IMR-90 (cell line): ENCODE data around the gene CALR3. TPM values are rescaled to one million over a fixed set of nuclear protein-coding genes. Genes with fewer than 3 reads are reported as not detected.

Experiments
- FOS ChIP-seq: fragments of 150-350 bp; IDR thresholded peaks from 2 replicates; pipeline ENCODE4 v1.6.1; 2016; ENCODE audit warnings: low read depth, low read length
- MAFK ChIP-seq: IDR thresholded peaks from 2 replicates; pipeline ENCODE4 v1.6.1; 2012; ENCODE audit warnings: low read depth, low read length, improper control_type of control experiment
- MAZ ChIP-seq: IDR thresholded peaks from 2 replicates; pipeline ENCODE4 v1.6.1; 2012; ENCODE audit warnings: low read depth, mild to moderate bottlenecking, low read length, improper control_type of control experiment, moderate library complexity, borderline replicate concordance
- NFE2L2 ChIP-seq: fragments of 150-350 bp; IDR thresholded peaks from 2 replicates; pipeline ENCODE4 v1.6.1; 2016; ENCODE audit warnings: low read depth, mild to moderate bottlenecking, low read length
- POLR2A ChIP-seq: IDR thresholded peaks from 2 replicates; pipeline ENCODE4 v1.6.1; 2012; ENCODE audit warnings: mild to moderate bottlenecking, low read depth, low read length
- RCOR1 ChIP-seq: IDR thresholded peaks from 2 replicates; pipeline ENCODE4 v1.6.1; 2012; ENCODE audit warnings: mild to moderate bottlenecking, low read length, improper control_type of control experiment; ENCODE audit not compliant: insufficient replicate concordance
- RFX5 ChIP-seq: IDR thresholded peaks from 2 replicates; pipeline ENCODE4 v1.8.0; 2012; ENCODE audit warnings: low read depth, mild to moderate bottlenecking, low read length, moderate library complexity
- USF2 ChIP-seq: fragments of 150-350 bp; IDR thresholded peaks from 2 replicates; pipeline ENCODE4 v1.6.1; 2017; ENCODE audit warnings: mild to moderate bottlenecking, antibody characterized with exemption, low read length, low read depth
- polyA plus RNA-seq, 3 experiments: library from polyadenylated mRNA; depleted of rRNA; stranded (reverse); fragments of >200 nt; gene quantifications; 2 replicates each; pipeline ENCODE4 v1.2.3, GENCODE V29; 2012; ENCODE audit warnings: low replicate concordance in 1 of 3
- total RNA-seq: library from RNA; depleted of rRNA; stranded (reverse); fragments of >200 nt; gene quantifications from 2 replicates; pipeline ENCODE4 v1.2.3, GENCODE V29; 2012

The CALR3 gene
- total and polyA plus RNA-seq, 2 of the 4 experiments (the other 2 are of a cell fraction): not detected

- TF ChIP-seq USF2: no peak
- TF ChIP-seq NFE2L2: no peak
- no peak for TF ChIP-seq RCOR1
- no peak for TF ChIP-seq MAZ
- no peak for TF ChIP-seq POLR2A
- no peak for TF ChIP-seq MAFK
- TF ChIP-seq RFX5: no peak
- TF ChIP-seq FOS: no peak
These were observed 38.0 kb downstream of the CALR3 start (continued) for GRCh38 chr19:16457954-16458331.
